ENCODE data around the gene AKAP6. TPM values are rescaled to one million over a fixed set of nuclear protein-coding genes. Genes with fewer than 3 reads are reported as not detected.

AKAP6 gene
- total RNA-seq, 1 donor from 2014 or later = 600 TPM

DNA sequence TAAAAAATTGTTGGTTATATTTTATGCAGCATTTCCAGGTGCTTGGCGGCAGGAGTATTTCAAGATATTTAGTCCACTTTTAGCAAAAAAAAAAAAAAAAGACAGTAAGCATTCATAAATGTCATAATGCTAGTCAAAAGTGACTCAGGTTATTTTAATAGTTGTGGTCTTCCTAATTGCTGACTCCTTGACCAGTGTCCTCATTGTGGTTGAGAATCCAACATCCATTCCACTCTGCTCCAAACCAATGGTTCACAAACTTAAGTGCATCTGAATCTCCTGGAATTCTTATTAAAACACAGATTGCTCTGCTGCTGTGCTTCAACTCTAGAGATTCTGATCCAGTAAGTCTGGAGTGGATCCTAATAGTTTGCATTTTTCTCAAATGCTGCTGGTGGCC is 71.4 kb downstream of the AKAP6 start:
- Mint-ChIP-seq H3K4me1 (ENCODE audit: low read depth, unreplicated experiment) (peaks cover 32% of the 10 kb centered on the region), H3K27ac (ENCODE audit: unreplicated experiment) (no peak overlapping the region), H3K36me3 (ENCODE audit: unreplicated experiment) (no peaks in the 10 kb centered on the region), H3K27me3 (ENCODE audit: unreplicated experiment) (peaks cover 1% of the 10 kb centered on the region), H3K9me3 (ENCODE audit: unreplicated experiment) (peaks cover 10% of the 10 kb centered on the region), H3K4me3 (ENCODE audit: unreplicated experiment) (no peak overlapping the region)
- no peak for DNase-seq
- no peak for TF ChIP-seq CTCF (IDR thresholded peaks at IDR 0.05; ENCODE audit: partially characterized antibody, unreplicated experiment)

DNA sequence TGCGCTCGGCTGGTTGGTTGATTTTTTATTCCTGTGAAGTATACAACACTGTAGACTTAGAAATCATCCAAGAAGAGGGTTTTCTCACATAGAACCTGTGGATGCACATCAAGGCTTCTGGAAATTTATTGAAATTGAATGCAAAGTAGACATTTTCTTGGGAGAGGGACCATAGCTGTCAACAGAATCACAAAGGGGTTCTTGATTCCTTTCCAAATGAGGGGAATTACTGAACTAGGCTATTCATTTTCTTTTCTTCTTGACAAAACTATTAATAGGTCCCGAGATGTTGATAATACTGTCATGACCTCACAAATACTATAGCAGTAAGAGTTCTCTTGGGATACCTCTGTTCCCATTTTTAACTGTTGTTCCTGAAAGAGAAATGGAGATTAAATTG is 73.9 kb downstream of the AKAP6 start:
- Mint-ChIP-seq H3K9me3 (ENCODE audit: unreplicated experiment) (peaks cover 13% of the 10 kb centered on the region), H3K27ac (ENCODE audit: unreplicated experiment) (no peak overlapping the region), H3K27me3 (ENCODE audit: unreplicated experiment) (peaks cover 8% of the 10 kb centered on the region), H3K4me3 (ENCODE audit: unreplicated experiment) (no peak overlapping the region), H3K36me3 (ENCODE audit: unreplicated experiment) (no peaks in the 10 kb centered on the region), H3K4me1 (ENCODE audit: low read depth, unreplicated experiment) (peaks cover 41% of the 10 kb centered on the region)
- TF ChIP-seq CTCF (IDR thresholded peaks at IDR 0.05; ENCODE audit: partially characterized antibody, unreplicated experiment) = no peak
- no peak for DNase-seq

- H3K36me3 Mint-ChIP-seq (ENCODE audit: unreplicated experiment) = no peaks in the 10 kb centered on the region
- H3K27me3 Mint-ChIP-seq (ENCODE audit: unreplicated experiment) = peaks cover 8% of the 10 kb centered on the region
- no peak for DNase-seq
- H3K4me3 Mint-ChIP-seq (ENCODE audit: unreplicated experiment) = no peak overlapping the region
- peaks cover 13% of the 10 kb centered on the region for H3K9me3 Mint-ChIP-seq (ENCODE audit: unreplicated experiment)
- no peak for TF ChIP-seq CTCF (IDR thresholded peaks at IDR 0.05; ENCODE audit: partially characterized antibody, unreplicated experiment)
- peaks cover 43% of the 10 kb centered on the region for H3K4me1 Mint-ChIP-seq (ENCODE audit: low read depth, unreplicated experiment)
- H3K27ac Mint-ChIP-seq (ENCODE audit: unreplicated experiment) = no peak overlapping the region
These were observed 74.6 kb downstream of the AKAP6 start for GRCh38 chr14:32403688-32404087.

- Mint-ChIP-seq H3K4me1 (ENCODE audit: low read depth, unreplicated experiment) (peaks cover 38% of the 10 kb centered on the region), H3K27ac (ENCODE audit: unreplicated experiment) (peak overlapping the region; percentile 1), H3K27me3 (ENCODE audit: unreplicated experiment) (peaks cover 8% of the 10 kb centered on the region), H3K36me3 (ENCODE audit: unreplicated experiment) (no peaks in the 10 kb centered on the region), H3K4me3 (ENCODE audit: unreplicated experiment) (peak overlapping the region; percentile 8), H3K9me3 (ENCODE audit: unreplicated experiment) (peaks cover 11% of the 10 kb centered on the region)
- no peak for TF ChIP-seq CTCF (IDR thresholded peaks at IDR 0.05; ENCODE audit: partially characterized antibody, unreplicated experiment)
- DNase-seq = no peak
These were observed 75.9 kb downstream of the AKAP6 start for GRCh38 chr14:32404784-32405573.

- H3K9me3 Mint-ChIP-seq (ENCODE audit: unreplicated experiment) = peaks cover 11% of the 10 kb centered on the region
- TF ChIP-seq CTCF (IDR thresholded peaks at IDR 0.05; ENCODE audit: partially characterized antibody, unreplicated experiment) = no peak
- H3K27ac Mint-ChIP-seq (ENCODE audit: unreplicated experiment) = no peak overlapping the region
- H3K36me3 Mint-ChIP-seq (ENCODE audit: unreplicated experiment) = no peaks in the 10 kb centered on the region
- DNase-seq = no peak
- H3K4me1 Mint-ChIP-seq (ENCODE audit: low read depth, unreplicated experiment) = peaks cover 35% of the 10 kb centered on the region
- H3K27me3 Mint-ChIP-seq (ENCODE audit: unreplicated experiment) = peaks cover 6% of the 10 kb centered on the region
- H3K4me3 Mint-ChIP-seq (ENCODE audit: unreplicated experiment) = peak overlapping the region; percentile 42
These were observed 76.8 kb downstream of the AKAP6 start for GRCh38 chr14:32405856-32406255.

Measured in glutamatergic neuron (in vitro differentiated cells).